ENCODE measurements around the gene MTHFD1L.

DNA sequence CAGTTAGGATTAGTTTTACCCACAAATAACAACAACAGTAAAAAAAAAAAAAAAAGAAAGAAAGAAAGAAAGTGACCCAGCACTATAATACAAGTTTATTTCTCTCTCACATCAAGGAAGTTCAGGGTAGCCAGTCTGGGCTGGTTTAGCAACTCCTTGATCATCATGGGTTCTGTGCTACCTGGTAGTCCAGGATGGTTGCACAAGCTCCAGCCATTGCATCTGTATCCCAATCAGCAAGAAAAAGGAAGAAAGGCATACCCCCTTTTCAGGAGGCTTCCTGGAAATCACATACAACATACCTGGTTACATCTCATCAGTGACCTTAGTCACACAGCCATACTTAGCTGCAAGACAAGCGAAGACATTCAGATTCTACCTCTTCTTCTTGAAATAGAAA, 128.5 kb downstream of the MTHFD1L start:
- TF ChIP-seq, protein P1, sequence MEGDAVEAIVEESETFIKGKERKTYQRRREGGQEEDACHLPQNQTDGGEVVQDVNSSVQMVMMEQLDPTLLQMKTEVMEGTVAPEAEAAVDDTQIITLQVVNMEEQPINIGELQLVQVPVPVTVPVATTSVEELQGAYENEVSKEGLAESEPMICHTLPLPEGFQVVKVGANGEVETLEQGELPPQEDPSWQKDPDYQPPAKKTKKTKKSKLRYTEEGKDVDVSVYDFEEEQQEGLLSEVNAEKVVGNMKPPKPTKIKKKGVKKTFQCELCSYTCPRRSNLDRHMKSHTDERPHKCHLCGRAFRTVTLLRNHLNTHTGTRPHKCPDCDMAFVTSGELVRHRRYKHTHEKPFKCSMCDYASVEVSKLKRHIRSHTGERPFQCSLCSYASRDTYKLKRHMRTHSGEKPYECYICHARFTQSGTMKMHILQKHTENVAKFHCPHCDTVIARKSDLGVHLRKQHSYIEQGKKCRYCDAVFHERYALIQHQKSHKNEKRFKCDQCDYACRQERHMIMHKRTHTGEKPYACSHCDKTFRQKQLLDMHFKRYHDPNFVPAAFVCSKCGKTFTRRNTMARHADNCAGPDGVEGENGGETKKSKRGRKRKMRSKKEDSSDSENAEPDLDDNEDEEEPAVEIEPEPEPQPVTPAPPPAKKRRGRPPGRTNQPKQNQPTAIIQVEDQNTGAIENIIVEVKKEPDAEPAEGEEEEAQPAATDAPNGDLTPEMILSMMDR (IDR thresholded peaks at IDR 0.05; ENCODE audit: control extremely low read depth in 1 of 3, insufficient read depth in 1 of 3, low read depth in 1 of 3, low read length in 3 of 3), result no peak
- no peak for TF ChIP-seq RAD21 (IDR thresholded peaks at IDR 0.05 in 1 of 2, conservative IDR thresholded peaks at IDR 0.05 in 1 of 2; ENCODE audit: low read depth in 2 of 2, low read length in 2 of 2)

Measured in H1 (cell line).